Eye (tissue), 1 donor: ENCODE measurements around the gene CSF1.
"Not testable (repeated sequence)": the region's sequence is repeated elsewhere in the genome, so short reads cannot be mapped to it uniquely, and the experiment has no call there.

ENCODE experiments used
- DNase-seq: peaks from one replicate; pipeline ENCODE4 v3.0.0-alpha.2; 2015

Gene CSF1

DNA sequence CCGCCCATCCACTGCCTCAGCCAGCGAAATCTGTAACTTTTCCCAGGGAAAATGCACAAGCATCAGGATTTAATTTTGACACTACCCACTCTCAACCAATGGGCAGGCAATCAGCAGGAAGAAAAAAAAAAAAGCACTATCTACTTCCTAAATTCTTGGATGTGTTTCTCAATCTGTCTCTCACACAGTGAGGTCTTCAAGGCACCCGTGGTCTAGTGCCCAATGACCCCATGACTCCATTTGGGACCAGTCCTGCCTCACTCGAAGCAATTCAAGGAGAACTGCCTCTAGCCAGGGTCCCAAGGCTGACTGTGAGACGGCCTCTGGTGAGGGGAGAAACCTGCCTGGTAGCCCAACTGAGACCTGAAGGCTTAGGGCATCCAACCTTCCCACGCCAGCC, 35.9 kb downstream of the CSF1 start:
- DNase-seq: no peak

DNA sequence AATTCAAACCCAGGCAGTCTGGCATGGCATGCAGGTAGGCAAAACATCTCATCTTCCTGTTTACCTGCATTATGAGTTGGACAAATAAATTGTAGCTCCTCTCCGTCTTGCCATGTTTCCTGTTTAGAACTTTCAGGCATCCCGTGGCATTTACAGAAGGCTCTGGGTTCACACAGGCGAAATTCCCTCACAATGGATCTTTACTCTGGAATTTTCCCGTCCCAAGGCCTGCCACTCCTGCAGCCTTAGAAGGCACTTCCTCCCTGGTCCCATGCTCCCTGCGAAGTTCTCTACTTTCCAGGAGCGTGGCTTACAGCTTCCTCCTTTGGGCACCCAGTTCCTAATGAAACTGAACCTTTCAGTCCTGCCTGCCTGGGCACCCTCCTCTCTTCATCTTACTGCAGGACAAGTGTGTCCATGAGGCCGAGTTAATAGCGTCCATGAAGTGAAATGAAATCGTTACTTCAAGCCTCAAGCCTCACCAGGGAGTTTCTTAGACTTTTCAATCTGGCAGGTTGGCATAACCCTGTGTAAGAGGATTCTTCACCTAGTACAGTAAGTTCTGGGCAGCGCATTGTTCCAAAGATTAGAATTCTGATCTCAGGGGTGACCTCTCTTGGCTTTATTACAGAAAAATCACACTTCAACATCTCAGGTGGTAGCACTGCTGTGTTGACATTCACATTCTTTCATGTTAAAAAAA, 37.1 kb downstream of the CSF1 start:
- DNase-seq: no peak

DNA sequence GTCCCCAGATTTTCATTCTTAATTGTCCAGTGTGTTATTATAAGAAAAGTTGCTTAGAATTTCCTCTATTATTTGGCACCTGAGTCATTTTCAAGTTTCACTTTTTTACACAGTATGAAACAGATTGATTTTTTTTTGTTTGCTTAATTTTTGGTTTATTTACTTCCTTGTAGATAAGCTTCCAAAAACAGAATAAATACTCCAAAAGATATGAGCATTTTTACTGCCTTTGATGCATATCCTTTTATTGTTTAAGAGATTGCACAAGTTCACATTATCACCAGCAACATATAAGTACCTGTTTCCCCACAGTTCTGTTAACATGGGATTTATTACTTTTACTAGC, 37.6 kb downstream of the CSF1 start:
- DNase-seq: no peak

DNA sequence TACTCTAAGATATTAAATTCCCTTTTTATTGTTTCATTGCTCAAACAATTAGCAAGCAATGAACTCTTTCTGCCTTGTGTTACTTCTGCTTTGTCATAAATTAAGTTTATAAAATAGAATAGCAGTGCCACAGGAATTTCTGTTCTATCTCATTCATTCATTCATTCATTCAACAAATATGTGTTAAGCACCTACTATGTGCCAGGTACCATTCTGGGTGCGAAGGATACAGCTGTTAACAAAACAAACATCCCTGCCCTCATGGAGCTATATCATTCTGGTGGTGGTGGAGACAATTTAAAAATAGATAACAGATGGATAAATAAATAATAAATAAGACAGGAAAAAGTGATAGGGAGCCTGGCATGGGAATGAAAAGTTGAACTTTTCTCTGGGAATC, 39.4 kb downstream of the CSF1 start:
- DNase-seq: no peak

DNA sequence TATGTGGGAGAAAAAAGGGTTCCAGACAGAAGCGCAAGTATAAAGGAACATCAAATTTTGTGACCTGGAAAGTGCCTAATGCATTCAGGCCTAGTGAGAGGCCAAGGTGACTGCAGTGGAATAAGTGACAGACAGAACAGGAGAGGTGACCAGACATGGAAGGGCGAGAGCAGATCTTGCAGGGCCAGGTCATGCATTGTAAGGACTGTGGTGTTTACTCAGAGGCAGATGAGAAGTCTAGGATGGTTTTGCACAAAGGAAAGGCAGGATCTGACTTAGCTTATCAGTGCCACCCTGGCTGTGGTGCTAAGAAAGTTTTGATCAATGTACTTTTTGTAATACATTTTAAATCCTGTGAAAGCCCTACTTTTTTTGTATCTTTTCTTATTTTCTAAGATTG, 39.9 kb downstream of the CSF1 start:
- DNase-seq: no peak

DNA sequence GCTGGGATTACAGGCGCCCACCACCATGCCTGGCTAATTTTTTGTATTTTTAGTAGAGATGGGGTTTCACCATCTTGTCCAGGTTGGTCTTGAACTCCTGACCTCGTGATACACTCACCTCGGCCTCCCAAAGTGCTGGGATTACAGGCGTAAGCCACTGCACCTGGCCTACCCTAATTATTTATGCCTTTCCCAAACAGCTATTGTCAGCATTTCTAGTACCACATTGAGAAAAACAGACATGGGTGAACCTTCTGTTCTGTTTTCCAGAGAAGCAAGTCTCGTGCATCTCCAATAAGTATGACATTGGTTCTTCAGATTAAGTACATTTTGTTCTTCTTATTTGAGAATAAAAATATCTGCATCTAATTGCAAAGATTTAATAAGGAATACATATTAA, 40.9 kb downstream of the CSF1 start:
- not testable (repeated sequence) for DNase-seq

DNA sequence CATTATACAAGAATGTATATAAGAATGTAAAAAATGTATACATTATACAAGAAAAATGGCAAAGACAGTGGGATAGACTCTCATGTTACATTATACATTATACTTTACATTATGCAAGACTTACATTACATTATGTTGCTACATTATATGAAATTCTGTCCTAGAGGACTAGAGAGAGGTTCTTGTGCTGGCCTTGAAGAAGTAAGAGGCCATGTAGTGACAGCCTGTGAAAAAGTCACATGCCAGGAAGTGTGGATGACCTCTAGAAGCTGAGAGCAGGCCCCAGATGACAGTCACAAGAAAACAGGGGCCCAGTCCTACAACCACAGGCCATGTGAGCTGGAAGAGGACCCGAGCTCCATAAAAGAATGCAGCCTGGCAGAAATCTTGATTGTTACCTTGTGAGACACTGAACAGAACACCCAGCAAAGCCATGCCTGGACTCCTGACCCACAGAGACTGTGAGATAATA, 43.4 kb downstream of the CSF1 start:
- DNase-seq: no peak

DNA sequence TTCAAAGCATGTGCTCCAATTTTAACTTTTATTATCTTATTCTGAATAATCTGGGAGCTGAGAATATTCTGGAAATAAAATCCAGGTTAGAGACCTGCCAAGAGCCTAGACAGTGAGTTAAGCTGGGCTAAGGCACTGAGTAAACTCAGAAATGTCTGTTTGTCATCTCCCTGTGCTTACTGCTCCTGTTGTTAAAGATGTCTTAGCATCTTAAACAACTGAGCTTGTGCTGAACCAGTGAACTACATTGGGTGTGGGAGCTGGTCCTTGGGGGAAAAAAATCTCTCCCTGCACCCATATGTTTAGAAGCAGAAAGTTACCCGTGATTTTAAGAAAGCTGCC, 49.0 kb downstream of the CSF1 start:
- DNase-seq: no peak

DNA sequence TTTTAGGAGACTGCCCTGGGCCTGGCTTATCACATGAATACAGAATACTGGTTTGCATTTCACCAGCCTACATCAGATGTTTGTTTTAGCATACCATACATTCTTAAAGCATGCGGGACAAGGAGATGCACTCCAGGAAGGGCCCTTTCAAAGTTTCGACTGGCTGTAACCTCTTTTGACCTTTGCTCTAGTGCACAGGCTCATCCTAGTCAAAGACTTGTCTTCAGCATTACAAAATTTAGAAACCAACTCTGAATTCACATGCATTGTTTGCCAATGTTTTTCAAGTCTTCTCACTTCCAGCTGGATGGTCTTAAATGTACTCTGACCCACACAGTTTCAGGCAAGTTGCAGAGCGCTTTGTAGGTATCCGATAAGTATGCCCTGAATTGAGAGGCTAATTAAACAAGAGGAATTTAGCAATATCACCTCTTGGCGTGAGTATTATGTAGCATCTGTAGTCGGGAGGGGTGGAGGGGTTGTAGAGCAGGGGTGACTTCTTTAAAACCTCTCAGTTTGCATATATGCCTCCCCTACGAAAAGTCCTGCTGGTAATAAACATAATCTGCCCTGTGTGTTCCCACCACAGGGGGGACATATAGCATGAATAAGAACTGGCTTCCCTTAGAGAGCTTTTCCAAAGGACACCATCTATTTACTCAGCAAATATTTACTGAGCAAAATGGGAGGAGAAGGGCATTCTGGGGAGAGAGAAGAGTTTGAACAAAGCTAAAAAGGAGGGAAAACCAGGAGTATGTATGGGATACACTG, 49.5 kb downstream of the CSF1 start:
- DNase-seq: peak; percentile 64

DNA sequence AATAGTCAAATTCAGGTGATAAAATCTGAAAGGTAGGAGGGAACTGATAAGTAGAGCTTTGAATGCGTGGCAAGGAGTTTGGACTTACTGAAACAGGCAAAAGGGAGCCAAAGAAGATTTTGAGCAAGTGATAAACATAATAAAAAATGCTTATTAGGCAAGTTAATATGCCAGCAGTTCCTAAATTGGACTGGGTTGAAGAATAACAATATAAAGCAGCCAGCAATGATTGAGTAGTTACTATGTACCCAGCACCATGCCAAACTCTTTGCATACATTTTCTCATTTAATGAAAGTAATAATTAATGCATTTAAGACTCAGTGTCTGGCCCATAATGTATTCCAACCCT, 50.1 kb downstream of the CSF1 start:
- no peak for DNase-seq

DNA sequence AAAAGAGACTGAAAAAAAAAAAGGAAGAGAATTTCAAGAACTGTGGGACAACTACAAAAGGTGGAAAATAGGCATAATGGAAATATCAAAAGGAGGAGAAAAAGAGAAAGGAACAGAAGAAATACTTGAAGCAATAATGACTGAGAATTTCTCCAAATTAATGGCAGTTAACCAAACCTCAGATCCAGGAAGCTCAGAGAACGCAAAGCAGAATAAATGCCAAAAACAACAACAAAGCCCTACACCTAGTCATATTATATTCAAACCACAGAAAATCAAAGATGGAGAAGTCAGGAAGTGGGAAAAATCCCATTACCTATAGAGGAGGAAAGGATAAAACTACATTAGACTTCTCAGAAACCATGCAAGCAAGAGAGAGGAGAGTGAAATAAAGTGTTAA, 53.2 kb downstream of the CSF1 start:
- no peak for DNase-seq

DNA sequence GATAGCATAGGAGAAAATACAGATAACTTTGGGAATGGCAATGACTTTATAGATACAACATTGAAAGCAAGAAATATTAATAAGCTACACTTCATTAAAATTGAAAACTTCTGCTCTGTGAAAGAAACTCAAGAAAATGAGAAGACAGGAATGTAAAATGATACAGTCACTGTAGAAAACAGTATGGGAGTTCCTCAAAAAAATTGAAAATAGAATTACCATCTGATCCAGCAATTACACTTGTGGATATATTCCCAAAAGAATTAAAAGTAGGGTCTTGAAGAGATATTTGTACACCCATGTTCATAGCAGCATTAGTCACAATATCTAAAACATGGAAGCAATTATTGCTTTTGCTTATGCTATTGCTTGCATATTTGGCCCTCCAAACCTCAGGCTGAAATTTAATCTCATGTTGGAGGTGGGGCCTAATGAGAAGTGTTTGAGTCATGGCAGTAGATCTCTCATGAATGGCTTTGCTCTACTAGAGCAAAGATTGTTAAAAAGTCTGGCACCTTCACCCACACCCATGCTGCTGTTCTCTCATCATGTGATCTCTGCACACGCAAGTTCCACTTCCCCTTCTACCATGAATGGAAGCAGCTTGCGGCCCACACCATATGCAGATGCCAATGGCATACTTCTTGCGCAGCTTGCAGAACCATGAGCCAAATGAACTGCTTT, 58.6 kb downstream of the CSF1 start:
- no peak for DNase-seq

DNA sequence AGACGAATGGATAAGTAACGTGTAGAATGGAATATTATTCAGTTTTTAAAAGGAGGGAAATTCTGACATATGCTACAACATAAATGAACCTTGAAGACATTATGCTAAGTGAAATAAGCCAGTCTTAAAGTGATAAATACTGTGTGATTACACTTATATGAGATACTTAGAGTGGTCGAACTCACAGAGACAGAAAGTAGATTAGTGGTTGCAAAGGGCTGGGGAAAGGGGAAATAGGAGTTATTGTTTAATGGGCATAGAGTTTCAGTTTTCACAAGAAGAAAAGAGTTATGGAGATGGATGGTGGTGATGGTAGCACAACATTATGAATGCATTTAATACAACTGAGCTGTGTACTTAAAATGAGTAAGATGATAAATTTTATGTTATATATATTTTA, 59.3 kb downstream of the CSF1 start:
- no peak for DNase-seq

DNA sequence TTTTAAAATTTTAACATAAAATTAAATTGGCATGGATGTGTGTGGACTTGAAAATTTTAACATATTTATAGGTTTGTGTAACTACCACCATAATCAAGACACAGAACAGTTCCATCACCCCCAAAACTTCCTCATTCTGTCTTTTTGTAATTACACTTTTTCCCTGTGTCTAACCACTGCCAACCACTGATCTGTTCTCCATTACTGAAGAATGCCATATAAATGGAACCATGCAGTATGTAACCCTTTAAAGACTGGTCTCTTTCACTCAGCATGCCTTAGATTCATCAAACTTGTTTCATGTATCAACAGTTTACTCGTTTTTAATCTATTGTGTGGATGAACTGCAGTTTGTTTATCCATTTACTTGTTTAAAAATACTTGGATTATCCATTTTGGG, 60.9 kb downstream of the CSF1 start:
- DNase-seq: no peak

DNA sequence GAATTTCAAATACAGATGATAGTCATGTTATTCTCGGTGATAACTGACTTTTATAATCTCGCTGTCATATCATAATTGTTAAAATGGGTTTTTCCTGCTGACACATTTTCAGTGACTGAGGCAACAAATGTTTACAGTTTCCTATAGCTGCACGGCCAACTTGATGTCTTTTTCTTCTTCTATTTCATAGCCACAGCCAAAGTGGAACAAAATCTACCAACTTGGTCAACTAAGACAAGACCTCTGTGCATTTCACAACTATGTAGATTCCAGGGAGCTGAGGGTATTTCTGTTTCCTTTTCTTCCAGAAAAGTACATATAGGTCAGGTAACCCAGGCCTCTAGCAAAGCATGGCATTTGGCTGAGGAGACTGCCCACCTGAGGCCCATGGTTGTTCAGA, 63.5 kb downstream of the CSF1 start:
- no peak for DNase-seq

DNA sequence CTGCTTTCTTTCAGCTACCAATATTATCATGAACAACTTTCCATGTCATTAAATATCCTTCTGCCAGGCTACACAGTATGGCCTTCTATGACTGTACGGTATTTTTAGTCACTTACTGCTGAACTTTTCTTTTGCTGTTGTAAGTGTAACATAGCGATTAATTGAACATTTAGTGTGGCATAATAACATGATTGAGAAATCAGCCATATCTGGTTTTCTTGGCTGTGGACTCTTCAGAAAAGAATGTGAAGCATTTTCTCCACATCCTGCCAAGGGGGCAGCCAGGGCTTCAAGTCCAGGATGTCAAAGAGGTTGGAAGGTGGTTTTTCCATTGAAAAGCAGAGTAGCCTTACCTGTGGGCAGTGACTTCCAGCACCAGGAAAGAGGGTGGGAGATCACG, 65.1 kb downstream of the CSF1 start:
- DNase-seq: no peak

DNA sequence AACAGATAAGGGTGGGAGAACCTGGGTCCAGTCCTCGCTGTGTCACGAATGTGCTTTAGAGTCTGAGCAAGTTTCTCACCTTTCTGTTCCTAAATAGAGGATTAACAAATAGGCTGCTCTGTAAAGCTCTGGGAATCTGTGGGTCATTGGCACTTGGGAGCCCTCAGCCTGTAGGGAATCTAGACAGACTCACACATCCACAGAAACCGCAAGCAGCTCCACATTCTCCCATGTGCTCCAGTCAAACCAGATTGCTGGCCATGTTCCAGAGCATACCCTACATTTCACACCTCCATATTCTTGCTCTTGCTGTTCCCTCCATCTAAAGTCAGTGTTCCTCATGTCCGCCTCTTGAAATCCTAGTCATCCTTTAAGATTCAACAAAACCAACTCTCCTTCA, 66.1 kb downstream of the CSF1 start:
- no peak for DNase-seq

DNA sequence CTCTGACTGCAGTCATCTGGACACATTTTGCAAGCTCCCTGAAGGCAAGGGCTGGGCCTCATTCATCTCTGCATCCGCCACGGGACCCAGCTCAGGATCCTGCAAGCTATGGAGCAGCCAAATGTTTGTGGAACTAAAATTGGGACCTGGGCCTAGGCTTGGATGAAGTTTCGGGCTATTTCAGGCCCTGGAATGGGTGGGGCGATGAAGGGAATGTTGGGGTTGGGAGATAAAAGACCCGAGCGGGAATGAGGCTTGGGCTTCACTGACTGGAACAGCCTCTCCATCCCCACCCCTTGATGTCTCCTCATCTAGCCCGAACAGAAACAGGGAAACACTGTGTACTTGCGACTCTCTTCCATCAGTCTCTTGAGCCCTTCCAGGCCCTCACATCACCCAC, 66.6 kb downstream of the CSF1 start:
- no peak for DNase-seq

DNA sequence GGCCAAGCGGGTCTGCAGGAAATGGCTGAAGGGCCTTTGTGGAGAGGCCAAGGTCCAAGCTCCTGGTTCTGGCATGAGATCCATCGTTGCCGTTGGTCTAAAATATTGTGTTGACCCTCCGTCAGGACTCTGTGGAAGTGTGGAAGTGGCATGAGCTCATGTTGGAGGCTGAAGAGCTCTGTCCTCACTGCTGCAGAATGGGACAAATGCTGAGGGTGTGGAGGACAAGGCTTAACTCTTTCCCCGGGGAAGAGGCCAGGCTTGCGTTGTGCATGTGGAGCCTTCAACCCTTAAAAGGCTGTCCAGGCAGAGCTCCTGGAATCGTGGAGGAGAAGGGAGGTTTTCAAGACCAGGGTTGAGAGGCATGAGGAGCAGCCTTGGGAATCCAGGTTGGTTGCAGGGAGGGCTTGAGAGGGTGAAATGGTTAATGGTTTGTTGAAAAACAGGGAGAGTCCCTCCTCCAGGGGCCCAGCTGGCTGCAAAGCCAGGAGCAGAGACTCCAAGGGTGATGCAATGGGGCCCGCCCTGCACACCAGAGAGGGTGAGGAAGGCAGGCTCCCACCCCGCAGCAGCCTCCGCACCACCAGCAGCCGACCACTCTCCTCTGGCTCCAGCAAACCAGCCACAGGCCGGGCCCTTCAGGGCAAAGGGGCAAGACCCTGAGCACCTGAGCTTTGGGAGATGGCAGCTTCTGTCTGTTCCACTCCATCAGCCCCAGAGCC, 67.2 kb downstream of the CSF1 start:
- no peak for DNase-seq

DNA sequence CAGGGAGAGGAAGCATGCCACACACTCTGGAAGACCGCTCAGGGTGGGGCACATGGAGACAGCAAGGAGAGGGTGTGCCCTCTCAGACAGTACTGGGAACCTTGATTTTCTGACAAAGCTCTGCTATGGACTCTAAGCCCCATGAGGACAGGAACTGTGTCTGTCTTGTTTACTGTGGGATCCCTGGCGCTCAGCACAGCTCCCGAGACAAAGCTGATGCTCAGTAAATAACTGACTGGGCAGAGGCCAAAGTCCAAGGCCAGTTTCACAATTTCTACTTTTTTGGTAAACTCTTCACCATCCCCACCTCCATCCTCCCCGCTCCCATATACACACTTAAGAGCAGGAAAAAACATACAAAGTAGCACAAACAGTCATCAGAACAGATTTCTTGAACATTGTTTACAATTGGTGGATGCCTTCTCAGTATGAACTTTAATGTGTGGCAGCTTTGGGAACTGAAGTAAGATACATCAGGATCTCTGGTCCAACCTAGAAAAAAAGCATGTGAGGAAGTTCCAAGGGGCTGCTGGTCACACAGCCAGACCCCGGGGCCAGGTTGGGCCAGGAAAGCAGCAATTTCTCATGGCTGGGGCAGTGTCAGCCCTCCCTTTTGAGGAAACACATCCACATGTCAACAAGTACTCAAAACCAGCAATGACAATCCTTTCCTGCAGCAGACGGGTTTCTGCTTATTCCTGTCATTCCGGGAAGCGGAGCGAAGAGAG, 68.3 kb downstream of the CSF1 start:
- DNase-seq: no peak

DNA sequence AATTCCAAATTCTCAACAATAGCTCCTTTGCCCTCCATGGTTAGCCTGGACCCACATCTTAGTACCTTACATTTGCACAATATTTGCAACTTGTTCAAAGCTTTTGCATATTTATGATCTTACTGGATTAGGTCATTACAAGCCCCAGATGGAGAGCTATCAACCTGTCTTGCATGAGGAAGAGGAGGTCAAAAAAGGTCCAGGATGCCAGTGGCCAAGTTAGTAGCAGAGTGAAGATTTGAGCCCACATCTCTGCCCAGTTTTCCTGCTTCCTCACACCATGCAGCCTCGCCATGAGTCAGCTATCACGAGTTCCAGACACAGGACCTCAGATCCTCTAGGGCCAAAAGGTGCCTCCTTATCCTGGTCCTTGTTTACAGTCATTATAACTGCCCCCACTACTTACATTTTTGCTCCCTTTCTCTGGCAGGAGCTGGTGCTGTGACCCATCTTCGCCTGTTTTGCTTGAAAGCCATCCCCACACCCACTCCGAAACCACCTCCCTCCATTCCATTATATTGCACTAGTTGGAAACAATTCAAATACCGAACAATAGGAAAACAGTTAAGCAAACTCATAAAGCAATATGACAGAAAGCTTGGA, 68.9 kb downstream of the CSF1 start:
- DNase-seq: no peak
